ENCODE data around the gene ZNF521. TPM values are rescaled to one million over a fixed set of nuclear protein-coding genes. Genes with fewer than 3 reads are reported as not detected.

ZNF521 gene
- total RNA-seq, 2 donors from 2014 or later, result 8.0 to 17.2 TPM

- no peak for ATAC-seq (ENCODE audit: insufficient number of reproducible peaks, low FRiP score, low read depth)
- Histone ChIP-seq H3K9me3 (no peaks in the 10 kb centered on the region), H3K4me3 (no peak overlapping the region)
Measured at GRCh38 chr18:25284861-25285550, 67.0 kb downstream of the ZNF521 start.

DNA sequence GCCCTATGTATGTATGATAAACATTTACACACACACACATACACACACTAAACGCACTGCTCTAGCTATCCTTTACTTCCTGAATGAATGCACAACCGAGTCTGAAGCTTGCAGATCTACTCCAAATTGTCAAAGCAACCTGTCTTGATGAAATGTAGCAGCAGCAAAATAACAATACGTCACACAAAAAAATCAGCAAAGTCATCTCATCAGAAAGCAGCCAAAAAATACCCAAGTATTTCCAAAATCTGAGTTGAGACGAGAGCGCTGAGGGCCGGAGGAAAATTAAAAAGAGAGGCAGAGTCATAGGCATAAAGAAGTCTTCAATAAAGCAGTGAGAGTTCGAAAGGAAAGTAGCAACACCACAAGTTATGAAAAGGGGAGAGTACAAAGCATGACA is 67.7 kb downstream of the ZNF521 start:
- no peaks in the 10 kb centered on the region for H3K27me3 ChIP-seq (replicated peaks; ENCODE audit: insufficient read depth)
- TF ChIP-seq, protein P1, sequence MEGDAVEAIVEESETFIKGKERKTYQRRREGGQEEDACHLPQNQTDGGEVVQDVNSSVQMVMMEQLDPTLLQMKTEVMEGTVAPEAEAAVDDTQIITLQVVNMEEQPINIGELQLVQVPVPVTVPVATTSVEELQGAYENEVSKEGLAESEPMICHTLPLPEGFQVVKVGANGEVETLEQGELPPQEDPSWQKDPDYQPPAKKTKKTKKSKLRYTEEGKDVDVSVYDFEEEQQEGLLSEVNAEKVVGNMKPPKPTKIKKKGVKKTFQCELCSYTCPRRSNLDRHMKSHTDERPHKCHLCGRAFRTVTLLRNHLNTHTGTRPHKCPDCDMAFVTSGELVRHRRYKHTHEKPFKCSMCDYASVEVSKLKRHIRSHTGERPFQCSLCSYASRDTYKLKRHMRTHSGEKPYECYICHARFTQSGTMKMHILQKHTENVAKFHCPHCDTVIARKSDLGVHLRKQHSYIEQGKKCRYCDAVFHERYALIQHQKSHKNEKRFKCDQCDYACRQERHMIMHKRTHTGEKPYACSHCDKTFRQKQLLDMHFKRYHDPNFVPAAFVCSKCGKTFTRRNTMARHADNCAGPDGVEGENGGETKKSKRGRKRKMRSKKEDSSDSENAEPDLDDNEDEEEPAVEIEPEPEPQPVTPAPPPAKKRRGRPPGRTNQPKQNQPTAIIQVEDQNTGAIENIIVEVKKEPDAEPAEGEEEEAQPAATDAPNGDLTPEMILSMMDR (IDR thresholded peaks at IDR 0.05), result no peak
- H3K36me3 ChIP-seq, result no peaks in the 10 kb centered on the region
- H3K27ac ChIP-seq, result no peak overlapping the region
- no peak overlapping the region for H3K4me3 ChIP-seq
- no peak for DNase-seq (ENCODE audit: low spot score)
- ATAC-seq (ENCODE audit: insufficient number of reproducible peaks, low FRiP score, low read depth), result no peak
- no peaks in the 10 kb centered on the region for H3K9me3 ChIP-seq
- H3K4me1 ChIP-seq (ENCODE audit: control insufficient read depth in 1 of 2, low read depth in 2 of 2), result peaks cover 0 to 6% of the 10 kb centered on the region in 2 donors

More at GRCh38 chr18:25284861-25285550, 67.0 kb downstream of the ZNF521 start:
- DNase-seq (ENCODE audit: low spot score), result no peak
- TF ChIP-seq, protein P1 (IDR thresholded peaks at IDR 0.05), result no peak
- Histone ChIP-seq H3K36me3 (no peaks in the 10 kb centered on the region), H3K4me1 (ENCODE audit: control insufficient read depth in 1 of 2, low read depth in 2 of 2) (peaks cover 0 to 6% of the 10 kb centered on the region in 2 donors), H3K27ac (no peak overlapping the region), H3K27me3 (replicated peaks; ENCODE audit: insufficient read depth) (no peaks in the 10 kb centered on the region)

GRCh38 chr18:25283781-25284180 is 68.2 kb downstream of the ZNF521 start:
- no peak for ATAC-seq (ENCODE audit: insufficient number of reproducible peaks, low FRiP score, low read depth)
- Histone ChIP-seq H3K9me3 (no peaks in the 10 kb centered on the region), H3K36me3 (no peaks in the 10 kb centered on the region), H3K4me1 (ENCODE audit: control insufficient read depth in 1 of 2, low read depth in 2 of 2) (peaks cover 0 to under 1% of the 10 kb centered on the region in 2 donors), H3K27ac (no peak overlapping the region), H3K4me3 (no peak overlapping the region), H3K27me3 (replicated peaks; ENCODE audit: insufficient read depth) (no peaks in the 10 kb centered on the region)
- TF ChIP-seq, protein P1 (IDR thresholded peaks at IDR 0.05), result no peak
- DNase-seq (ENCODE audit: low spot score), result no peak

GRCh38 chr18:25282896-25283703 is 68.9 kb downstream of the ZNF521 start:
- TF ChIP-seq, protein P1 (IDR thresholded peaks at IDR 0.05), result no peak
- H3K27ac ChIP-seq, result no peak overlapping the region
- H3K4me1 ChIP-seq (ENCODE audit: control insufficient read depth in 1 of 2, low read depth in 2 of 2), result no peaks in the 10 kb centered on the region
- H3K27me3 ChIP-seq (replicated peaks; ENCODE audit: insufficient read depth), result no peaks in the 10 kb centered on the region
- H3K36me3 ChIP-seq, result no peaks in the 10 kb centered on the region
- no peak overlapping the region for H3K4me3 ChIP-seq
- no peak for ATAC-seq (ENCODE audit: insufficient number of reproducible peaks, low FRiP score, low read depth)
- no peaks in the 10 kb centered on the region for H3K9me3 ChIP-seq
- no peak for DNase-seq (ENCODE audit: low spot score)

DNA sequence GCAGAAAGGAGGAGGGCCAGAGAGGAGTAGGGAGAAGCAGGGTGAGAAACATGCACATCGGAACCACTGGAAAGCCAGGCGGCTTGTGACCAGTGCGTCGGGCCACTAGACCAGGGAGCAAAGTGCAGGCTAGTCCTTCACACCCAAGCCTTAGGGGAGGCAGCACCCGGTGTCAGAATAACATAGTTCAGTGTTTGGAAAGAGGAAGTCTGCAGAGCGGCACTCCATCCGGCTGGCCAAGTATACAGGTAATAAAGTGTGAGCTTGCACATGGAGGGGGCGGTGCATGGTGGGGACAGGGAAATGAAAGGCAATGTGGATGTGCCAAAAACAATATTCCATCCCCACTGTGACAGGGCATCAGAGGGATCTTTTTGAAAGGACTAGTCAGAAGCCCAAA is 69.7 kb downstream of the ZNF521 start:
- H3K9me3 ChIP-seq, result no peaks in the 10 kb centered on the region
- H3K27ac ChIP-seq, result no peak overlapping the region
- ATAC-seq (ENCODE audit: insufficient number of reproducible peaks, low FRiP score, low read depth), result no peak
- no peak for DNase-seq (ENCODE audit: low spot score)
- no peaks in the 10 kb centered on the region for H3K4me1 ChIP-seq (ENCODE audit: control insufficient read depth in 1 of 2, low read depth in 2 of 2)
- no peak overlapping the region for H3K4me3 ChIP-seq
- TF ChIP-seq, protein P1 (IDR thresholded peaks at IDR 0.05), result no peak
- no peaks in the 10 kb centered on the region for H3K36me3 ChIP-seq
- no peaks in the 10 kb centered on the region for H3K27me3 ChIP-seq (replicated peaks; ENCODE audit: insufficient read depth)

Measured in thoracic aorta (tissue), 2 donors.